Breast epithelium (tissue), 4 donors: ENCODE results near the gene KLRC3. TPM values are rescaled to one million over a fixed set of nuclear protein-coding genes. Genes with fewer than 3 reads are reported as not detected.
"Not testable (repeated sequence)": the region's sequence is repeated elsewhere in the genome, so short reads cannot be mapped to it uniquely, and the experiment has no call there.

Experiments
- DNase-seq, 2 donors: peaks; one replicate each; pipeline ENCODE4 v3.0.0-alpha.2; 2019; ENCODE audit warnings: low spot score in 2 of 2
- H3K27ac ChIP-seq, 2 donors: fragments of 200-600 bp; sonication (generic) in 1 of 2; one replicate each; pipeline ENCODE4 v1.5.1; 2016 to 2019; ENCODE audit warnings: mild to moderate bottlenecking in 1 of 2
- H3K27me3 ChIP-seq, 2 donors: fragments of 200-600 bp; sonication (generic) in 1 of 2; one replicate each; pipeline versions ENCODE4 v1.5.1 to v1.6.0; 2017 to 2019; ENCODE audit warnings: control low read depth in 1 of 2, mild to moderate bottlenecking in 1 of 2
- H3K36me3 ChIP-seq: fragments of 200-600 bp; one replicate; pipeline ENCODE4 v1.5.1; 2019
- H3K4me1 ChIP-seq, 2 donors: fragments of 200-600 bp; sonication (generic); one replicate each; pipeline ENCODE4 v1.5.1; 2016 to 2019; ENCODE audit warnings: control low read depth in 1 of 2
- H3K4me3 ChIP-seq, 3 donors: fragments of 200-600 bp; sonication (generic); 1 replicate in 2 of 3; 2 replicates in 1 of 3; pipeline ENCODE4 v1.5.1; 2016 to 2019; ENCODE audit warnings: mild to moderate bottlenecking in 3 of 3, moderate library complexity in 2 of 3
- H3K9me3 ChIP-seq, 2 donors: fragments of 200-600 bp; sonication (generic) in 1 of 2; one replicate each; pipeline ENCODE4 v1.5.1; 2016 to 2019; ENCODE audit warnings: control low read depth in 1 of 2
- CTCF ChIP-seq, 3 donors: fragments of 450-650 bp; IDR thresholded peaks; one replicate each; pipeline ENCODE4 v1.5.1; 2016 to 2017; ENCODE audit warnings: antibody characterized with exemption in 3 of 3, mild to moderate bottlenecking in 3 of 3, moderate library complexity in 3 of 3
- POLR2A ChIP-seq: fragments of 450-650 bp; IDR thresholded peaks from one replicate; pipeline ENCODE4 v1.6.1; 2016; ENCODE audit warnings: antibody characterized with exemption, mild to moderate bottlenecking, moderate library complexity
- POLR2AphosphoS5 ChIP-seq, 3 donors: sonication (generic); formaldehyde crosslinking; IDR thresholded peaks; one replicate each; pipeline ENCODE4 v1.6.1; 2017; ENCODE audit warnings: antibody characterized with exemption in 3 of 3
- intact Hi-C: fragments of 100-400 bp; cut with DNase I; formaldehyde crosslinking; loops from one replicate; pipeline ENCODE4 v1.15.1; 2023; ENCODE audit warnings: low total_unique reads
- total RNA-seq, 3 donors: library from RNA; depleted of rRNA; stranded (reverse); fragments of >200 nt; gene quantifications; one replicate each; pipeline ENCODE4 v1.1.0, GENCODE V29; 2016

Gene KLRC3
- total RNA-seq, 3 donors from 2014 or later, result not detected

GRCh38 chr12:10454531-10454930 lies 34.1 kb upstream of the KLRC3 start:
- no peak for TF ChIP-seq POLR2A
- no peak for TF ChIP-seq POLR2AphosphoS5 (IDR thresholded peaks at IDR 0.05)
- TF ChIP-seq CTCF (IDR thresholded peaks at IDR 0.05), result no peak
- Histone ChIP-seq H3K27me3 (no peaks in the 10 kb centered on the region), H3K4me3 (no peak overlapping the region), H3K4me1 (no peaks in the 10 kb centered on the region), H3K36me3 (no peaks in the 10 kb centered on the region), H3K9me3 (peaks cover 9 to 18% of the 10 kb centered on the region in 2 donors), H3K27ac (no peak overlapping the region)
- DNase-seq, result no peak
- intact Hi-C loops, result no loop called here

GRCh38 chr12:10453156-10453555 lies 32.8 kb upstream of the KLRC3 start, which contains the start of gene KLRC1:
Gene KLRC1, minus strand, starts transcription at chr12:10453377. Its CDS starts 2,221 bp downstream, at chr12:10451156.
- DNase-seq, result no peak
- intact Hi-C loops, result no loop called here
- TF ChIP-seq CTCF (IDR thresholded peaks at IDR 0.05) (no peak), POLR2A (no peak), POLR2AphosphoS5 (IDR thresholded peaks at IDR 0.05) (no peak)
- Histone ChIP-seq H3K4me1 (no peaks in the 10 kb centered on the region), H3K36me3 (no peaks in the 10 kb centered on the region), H3K27ac (no peak within 1 kb of the TSS), H3K27me3 (no peaks in the 10 kb centered on the region), H3K4me3 (no peak within 1 kb of the TSS), H3K9me3 (peaks cover 9 to 18% of the 10 kb centered on the region in 2 donors)

- TF ChIP-seq POLR2A (no peak), POLR2AphosphoS5 (IDR thresholded peaks at IDR 0.05) (no peak), CTCF (IDR thresholded peaks at IDR 0.05) (no peak)
- no peaks in the 10 kb centered on the region for H3K9me3 ChIP-seq
- no peaks in the 10 kb centered on the region for H3K36me3 ChIP-seq
- intact Hi-C loops, result no loop called here
- H3K27me3 ChIP-seq, result no peaks in the 10 kb centered on the region
- no peak overlapping the region for H3K4me3 ChIP-seq
- no peaks in the 10 kb centered on the region for H3K4me1 ChIP-seq
- no peak overlapping the region for H3K27ac ChIP-seq
- DNase-seq, result no peak
Observed at GRCh38 chr12:10448236-10448635, 27.8 kb upstream of the KLRC3 start.

- DNase-seq, H3K4me1 ChIP-seq, H3K27ac ChIP-seq, H3K9me3 ChIP-seq, intact Hi-C loops, H3K36me3 ChIP-seq, H3K27me3 ChIP-seq, H3K4me3 ChIP-seq: not testable (repeated sequence)
Observed at GRCh38 chr12:10446052-10446451, 25.7 kb upstream of the KLRC3 start.

- intact Hi-C loops, H3K27me3 ChIP-seq, H3K9me3 ChIP-seq, H3K36me3 ChIP-seq, H3K4me3 ChIP-seq, H3K27ac ChIP-seq, DNase-seq, H3K4me1 ChIP-seq: not testable (repeated sequence)
Observed at GRCh38 chr12:10441144-10441543, 20.7 kb upstream of the KLRC3 start.

- H3K27me3 ChIP-seq, H3K4me3 ChIP-seq, H3K36me3 ChIP-seq, H3K9me3 ChIP-seq, H3K27ac ChIP-seq, DNase-seq, intact Hi-C loops, H3K4me1 ChIP-seq: not testable (repeated sequence)
Observed at GRCh38 chr12:10439608-10440274, 19.3 kb upstream of the KLRC3 start.

GRCh38 chr12:10437601-10438000 lies 17.2 kb upstream of the KLRC3 start:
- H3K27ac ChIP-seq, H3K4me1 ChIP-seq, H3K4me3 ChIP-seq, DNase-seq, H3K9me3 ChIP-seq, intact Hi-C loops, H3K27me3 ChIP-seq, H3K36me3 ChIP-seq: not testable (repeated sequence)

- H3K36me3 ChIP-seq, DNase-seq, intact Hi-C loops: not testable (repeated sequence)
Observed at GRCh38 chr12:10435816-10436215, 15.4 kb upstream of the KLRC3 start, which contains the start of gene KLRC2. Gene KLRC2, minus strand, starts transcription at chr12:10436010. Its CDS starts 24 bp downstream, at chr12:10435986.

GRCh38 chr12:10430623-10431022 lies 10.2 kb upstream of the KLRC3 start:
- DNase-seq, H3K4me3 ChIP-seq, H3K36me3 ChIP-seq, H3K4me1 ChIP-seq, H3K9me3 ChIP-seq, H3K27ac ChIP-seq, intact Hi-C loops, H3K27me3 ChIP-seq: not testable (repeated sequence)

More at GRCh38 chr12:10435816-10436215, 15.4 kb upstream of the KLRC3 start, which contains the start of gene KLRC2:
- H3K9me3 ChIP-seq, H3K27me3 ChIP-seq, H3K4me3 ChIP-seq, H3K4me1 ChIP-seq, H3K27ac ChIP-seq: not testable (repeated sequence)

GRCh38 chr12:10425938-10426337 lies 5.5 kb upstream of the KLRC3 start:
- H3K4me1 ChIP-seq, H3K4me3 ChIP-seq, H3K9me3 ChIP-seq, DNase-seq, H3K27ac ChIP-seq, H3K27me3 ChIP-seq, H3K36me3 ChIP-seq, intact Hi-C loops: not testable (repeated sequence)
